HepG2 (cell line): ENCODE measurements around the gene PHF21B. TPM values are rescaled to one million over a fixed set of nuclear protein-coding genes. Genes with fewer than 3 reads are reported as not detected.

ENCODE experiments used
- ATAC-seq: fragments of 200-7000 bp; cut with Tn5 transposase; 3 replicates; pipeline ENCODE4 v1.9.1; 2020; ENCODE audit warnings: mild to moderate bottlenecking, moderate library complexity
- BruUV-seq: library from RNA; stranded (reverse); fragments of 400-500 nt; replicated peaks from 2 replicates; lab custom pipeline; 2021; lab: Mats Ljungman, UMichigan
- CTCF ChIA-PET: fragments of 300-600 bp; formaldehyde crosslinking; extraction: SDS; loops from one replicate; lab custom pipeline; 2021; ENCODE audit warnings: low total read pairs, inconsistent platforms, low intra/inter-chr PET ratio; lab: Yijun Ruan, JAX
- POLR2A ChIA-PET: fragments of 350-600 bp; sonication (Branson Sonifier 250); formaldehyde crosslinking; loops from one replicate; lab custom pipeline; 2020; ENCODE audit warnings: antibody characterized with exemption, inconsistent platforms; lab: Yijun Ruan, JAX
- DNase-seq: peaks from one replicate; pipeline ENCODE4 v3.0.0-alpha.2; 2015; ENCODE audit warnings: low spot score
- FAIRE-seq: peaks from 3 replicates; lab custom pipeline; 2011; peaks lifted over from hg19 to GRCh38; lab: Jason Lieb, UNC
- H2AFZ ChIP-seq: one replicate; pipeline ENCODE4 v1.6.1; 2011; ENCODE audit warnings: low read length, inconsistent platforms
- H3K27ac ChIP-seq: fragments of 300-600 bp; 3 replicates; pipeline ENCODE4 v1.8.0; 2011; ENCODE audit warnings: mixed run types, mild to moderate bottlenecking, mixed read lengths, low read length, inconsistent platforms; ENCODE audit not compliant: insufficient read depth; ENCODE audit errors: extremely low read length
- H3K27me3 ChIP-seq, 2 experiments: fragments of 200-600 bp in 1 of 2; 2 replicates in 1 of 2; 3 replicates in 1 of 2; pipeline versions ENCODE4 v1.6.0 to v1.8.0; 2011; ENCODE audit warnings: low read length in 2 of 2, mild to moderate bottlenecking in 2 of 2, moderate library complexity in 2 of 2, inconsistent platforms in 1 of 2; ENCODE audit not compliant: insufficient read depth in 2 of 2, control insufficient read depth in 1 of 2
- H3K36me3 ChIP-seq, 2 experiments: fragments of 200-600 bp in 1 of 2; replicated peaks in 1 of 2; 2 replicates in 1 of 2; 3 replicates in 1 of 2; pipeline versions ENCODE4 v1.5.1 to v1.8.0; 2011; ENCODE audit warnings: low read length in 2 of 2, inconsistent platforms in 1 of 2; ENCODE audit not compliant: insufficient read depth in 2 of 2, control insufficient read depth in 1 of 2
- H3K4me1 ChIP-seq: 2 replicates; pipeline ENCODE4 v1.5.1; 2012; ENCODE audit warnings: low read length, inconsistent platforms; ENCODE audit not compliant: insufficient read depth
- H3K4me2 ChIP-seq: 2 replicates; pipeline ENCODE4 v1.6.0; 2011; ENCODE audit warnings: low read depth, low read length, inconsistent platforms
- H3K4me3 ChIP-seq, 3 experiments: fragments of 200-600 bp in 1 of 3; sonication (generic), shearing (Covaris generic) in 1 of 3; replicated peaks in 1 of 3; 2 replicates each; pipeline ENCODE4 v1.5.1; 2011 to 2016; ENCODE audit warnings: low read length in 3 of 3, inconsistent platforms in 2 of 3, low read depth in 2 of 3, mild to moderate bottlenecking in 2 of 3, control low read depth in 1 of 3, mixed read lengths in 1 of 3; ENCODE audit not compliant: insufficient read depth in 1 of 3
- H3K79me2 ChIP-seq: one replicate; pipeline ENCODE4 v1.6.1; 2011; ENCODE audit warnings: low read length, inconsistent platforms; ENCODE audit not compliant: insufficient read depth
- H3K9ac ChIP-seq: 2 replicates; pipeline ENCODE4 v1.6.0; 2011; ENCODE audit warnings: mild to moderate bottlenecking, low read depth, low read length, inconsistent platforms; ENCODE audit not compliant: insufficient read depth
- H3K9me3 ChIP-seq: 2 replicates; pipeline ENCODE4 v1.5.1; 2012; ENCODE audit warnings: mild to moderate bottlenecking, low read length
- H4K20me1 ChIP-seq: 2 replicates; pipeline ENCODE4 v1.6.0; 2011; ENCODE audit warnings: inconsistent platforms, mild to moderate bottlenecking, low read length, moderate library complexity; ENCODE audit not compliant: insufficient read depth
- DNMT1 ChIP-seq: sonication (generic); formaldehyde crosslinking; IDR thresholded peaks from 2 replicates; pipeline ENCODE4 v1.5.1; 2020; ENCODE audit warnings: mild to moderate bottlenecking, missing genetic modification reagents
- ELF4 ChIP-seq: sonication (generic); formaldehyde crosslinking; IDR thresholded peaks from 2 replicates; pipeline ENCODE4 v1.5.0; 2020; ENCODE audit warnings: missing genetic modification reagents, mild to moderate bottlenecking, moderate library complexity, borderline replicate concordance
- KMT2B ChIP-seq: IDR thresholded peaks from 2 replicates; pipeline ENCODE4 v1.6.1; 2016; ENCODE audit warnings: missing genetic modification reagents, missing compliant biosample characterization
- MIER2 ChIP-seq: IDR thresholded peaks from 2 replicates; pipeline ENCODE4 v1.6.1; 2016; ENCODE audit warnings: missing biosample characterization, missing genetic modification reagents
- MIXL1 ChIP-seq: IDR thresholded peaks from 2 replicates; pipeline ENCODE4 v1.6.1; 2016
- SCMH1 ChIP-seq: sonication (generic); formaldehyde crosslinking; IDR thresholded peaks from 2 replicates; pipeline ENCODE4 v1.9.0; 2021; ENCODE audit warnings: missing genetic modification reagents, mild to moderate bottlenecking, borderline replicate concordance
- SP2 ChIP-seq: sonication (generic); formaldehyde crosslinking; IDR thresholded peaks from 2 replicates; pipeline ENCODE4 v1.5.1; 2020; ENCODE audit warnings: mild to moderate bottlenecking, missing genetic modification reagents
- SYNCRIP ChIP-seq: fragments of 200-400 bp; formaldehyde crosslinking; IDR thresholded peaks from 2 replicates; pipeline ENCODE4 v1.6.1; 2018; ENCODE audit warnings: mild to moderate bottlenecking, low read depth, low read length; ENCODE audit not compliant: insufficient read depth
- TCF7 ChIP-seq: sonication (generic); IDR thresholded peaks from 2 replicates; pipeline ENCODE4 v1.6.1; 2016; ENCODE audit warnings: antibody characterized with exemption, low read depth
- ZBTB3 ChIP-seq: sonication (generic); formaldehyde crosslinking; IDR thresholded peaks from 2 replicates; pipeline ENCODE4 v1.4.0; 2020; ENCODE audit warnings: low read depth, mild to moderate bottlenecking, moderate library complexity, missing genetic modification reagents, borderline replicate concordance
- ZFP82 ChIP-seq: sonication (generic); formaldehyde crosslinking; IDR thresholded peaks from 2 replicates; pipeline ENCODE4 v1.5.1; 2020; ENCODE audit warnings: mild to moderate bottlenecking, missing genetic modification reagents, borderline replicate concordance
- ZNF337 ChIP-seq: sonication (generic); formaldehyde crosslinking; IDR thresholded peaks from 2 replicates; pipeline ENCODE4 v1.5.1; 2020; ENCODE audit warnings: missing genetic modification reagents, low read depth, mild to moderate bottlenecking, borderline replicate concordance
- ZNF343 ChIP-seq: sonication (generic); formaldehyde crosslinking; IDR thresholded peaks from 2 replicates; pipeline ENCODE4 v1.4.0; 2020; ENCODE audit warnings: mild to moderate bottlenecking, missing genetic modification reagents
- ZNF652 ChIP-seq: IDR thresholded peaks from 2 replicates; pipeline ENCODE4 v1.6.1; 2016; ENCODE audit warnings: low read depth, borderline replicate concordance
- WGBS: methylation state at CpG from one replicate; pipeline ENCODE4 v1.1.6; 2017; ENCODE audit warnings: low lambda C conversion rate; 5-methylcytosine and 5-hydroxymethylcytosine counted together
- in situ Hi-C: cut with HindIII; loops from 2 replicates; pipeline ENCODE4 v1.10.0; 2017; ENCODE audit warnings: low pct_unique_long_range_greater_than_20kb; ENCODE audit not compliant: extremely low pct_ligation_motif_present
- intact Hi-C: fragments of 100-400 bp; cut with micrococcal nuclease; formaldehyde crosslinking; loops from one replicate; pipeline ENCODE4 v1.10.0; 2022; ENCODE audit not compliant: unreplicated experiment
- polyA plus RNA-seq, 8 experiments: library from polyadenylated mRNA; depleted of rRNA in 3 of 8; stranded (reverse) in 7 of 8; unstranded in 1 of 8; fragments of >200 nt; fragmentation: Illumina TruSeq in 4 of 8; extraction: Trizol in 4 of 8; gene quantifications; 2 replicates each; pipeline versions ENCODE4 v1.2.1 to v1.2.3, GENCODE V29; 2011 to 2016; ENCODE audit warnings: low read depth in 4 of 8, missing spikeins in 1 of 8, mixed read lengths in 1 of 8; ENCODE audit not compliant: insufficient read depth in 1 of 8
- total RNA-seq, 5 experiments: library from RNA; depleted of rRNA; stranded (reverse); fragments of >200 nt; fragmentation: Illumina TruSeq; extraction: Trizol; gene quantifications; 2 replicates each; pipeline ENCODE4 v1.2.3, GENCODE V29; 2016; ENCODE audit warnings: low read depth in 1 of 5
- TF ChIP-seq, protein P1 (sequence below): fragments of 450-650 bp; IDR thresholded peaks from 2 replicates; pipeline ENCODE4 v1.6.1; 2017
- TF ChIP-seq, protein P2 (sequence below): sonication (generic); formaldehyde crosslinking; conservative IDR thresholded peaks from 2 replicates; pipeline ENCODE4 v1.4.0; 2020; ENCODE audit warnings: missing genetic modification reagents

Gene PHF21B
- total and polyA plus RNA-seq, 2 of the 13 experiments (the other 11 are each of a cell fraction or from before 2014, with no cell fraction given), result not detected

DNA sequence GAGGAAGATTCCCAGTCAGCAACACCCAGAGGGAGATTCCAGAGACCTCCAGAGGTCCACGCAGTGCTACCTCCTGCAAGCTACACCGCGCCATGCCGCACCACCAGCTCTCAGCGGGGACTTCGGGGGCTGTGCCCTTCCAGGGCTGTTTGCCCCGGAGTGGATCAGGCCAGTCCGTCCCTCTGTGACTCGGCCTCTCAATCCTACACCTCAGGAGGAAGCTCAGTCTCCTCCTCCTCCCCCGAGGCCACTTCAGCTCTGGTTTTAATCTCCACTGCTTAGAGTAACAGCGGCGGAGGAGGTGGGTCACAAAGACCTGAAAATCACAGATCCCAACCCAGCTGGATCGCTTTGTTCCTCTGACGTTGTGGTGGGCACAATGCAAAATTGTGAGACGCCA is 68.6 kb downstream of the PHF21B start:
- intact Hi-C loops, result no loop called here
- 5% methylated on average over 7 of the region's 15 CpGs for WGBS
- no peak overlapping the region for H3K4me2 ChIP-seq
- TF ChIP-seq ZFP82 (no peak), ZNF337 (CRISPR knock-in tag) (no peak), DNMT1 (CRISPR knock-in tag) (no peak), ZNF343 (CRISPR knock-in tag) (no peak), KMT2B (CRISPR knock-in tag) (no peak), ZNF652 (CRISPR knock-in tag) (no peak), ZBTB3 (CRISPR knock-in tag) (no peak), MIER2 (CRISPR knock-in tag) (no peak), SYNCRIP (no peak), SP2 (no peak), MIXL1 (CRISPR knock-in tag) (no peak), ELF4 (CRISPR knock-in tag) (no peak), SCMH1 (CRISPR knock-in tag) (no peak), TCF7 (no peak)
- TF ChIP-seq, protein P1, sequence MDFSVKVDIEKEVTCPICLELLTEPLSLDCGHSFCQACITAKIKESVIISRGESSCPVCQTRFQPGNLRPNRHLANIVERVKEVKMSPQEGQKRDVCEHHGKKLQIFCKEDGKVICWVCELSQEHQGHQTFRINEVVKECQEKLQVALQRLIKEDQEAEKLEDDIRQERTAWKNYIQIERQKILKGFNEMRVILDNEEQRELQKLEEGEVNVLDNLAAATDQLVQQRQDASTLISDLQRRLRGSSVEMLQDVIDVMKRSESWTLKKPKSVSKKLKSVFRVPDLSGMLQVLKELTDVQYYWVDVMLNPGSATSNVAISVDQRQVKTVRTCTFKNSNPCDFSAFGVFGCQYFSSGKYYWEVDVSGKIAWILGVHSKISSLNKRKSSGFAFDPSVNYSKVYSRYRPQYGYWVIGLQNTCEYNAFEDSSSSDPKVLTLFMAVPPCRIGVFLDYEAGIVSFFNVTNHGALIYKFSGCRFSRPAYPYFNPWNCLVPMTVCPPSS, result no peak
- TF ChIP-seq, protein P2, sequence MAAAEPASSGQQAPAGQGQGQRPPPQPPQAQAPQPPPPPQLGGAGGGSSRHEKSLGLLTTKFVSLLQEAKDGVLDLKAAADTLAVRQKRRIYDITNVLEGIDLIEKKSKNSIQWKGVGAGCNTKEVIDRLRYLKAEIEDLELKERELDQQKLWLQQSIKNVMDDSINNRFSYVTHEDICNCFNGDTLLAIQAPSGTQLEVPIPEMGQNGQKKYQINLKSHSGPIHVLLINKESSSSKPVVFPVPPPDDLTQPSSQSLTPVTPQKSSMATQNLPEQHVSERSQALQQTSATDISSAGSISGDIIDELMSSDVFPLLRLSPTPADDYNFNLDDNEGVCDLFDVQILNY (CRISPR knock-in tag), result no peak
- TF ChIP-seq, all 625 proteins: peak for 0
- Histone ChIP-seq H3K9me3 (no peaks in the 10 kb centered on the region), H2AFZ (no peak overlapping the region), H4K20me1 (no peaks in the 10 kb centered on the region), H3K9ac (no peak overlapping the region), H3K27ac (no peak overlapping the region), H3K79me2 (no peaks in the 10 kb centered on the region), H3K4me1 (no peaks in the 10 kb centered on the region), H3K4me3 (no peak overlapping the region), H3K36me3 (no peaks in the 10 kb centered on the region), H3K27me3 (peaks cover 24 to 84% of the 10 kb centered on the region in 2 experiments; a peak in 4 of 5 replicates)
- no TSS peak for BruUV-seq
- POLR2A ChIA-PET, result no interaction called here
- no peak for ATAC-seq
- in situ Hi-C loops, result no loop called here
- CTCF ChIA-PET, result no interaction called here
- no peak for DNase-seq
- no peak for FAIRE-seq
